GM19025 (cell line): ENCODE results near the gene COX4I1.

Experiments used
- ATAC-seq: cut with Tn5 transposase; IDR thresholded peaks from one replicate; pipeline ENCODE4 v1.9.1; 2021; ENCODE audit warnings: mild to moderate bottlenecking, low read depth, moderate library complexity; ENCODE audit not compliant: unreplicated experiment

COX4I1 gene

GRCh38 chr16:85838381-85838780 lies 38.9 kb downstream of the COX4I1 start:
- ATAC-seq: no peak

GRCh38 chr16:85838876-85839585 lies 39.5 kb downstream of the COX4I1 start:
- ATAC-seq: no peak

DNA sequence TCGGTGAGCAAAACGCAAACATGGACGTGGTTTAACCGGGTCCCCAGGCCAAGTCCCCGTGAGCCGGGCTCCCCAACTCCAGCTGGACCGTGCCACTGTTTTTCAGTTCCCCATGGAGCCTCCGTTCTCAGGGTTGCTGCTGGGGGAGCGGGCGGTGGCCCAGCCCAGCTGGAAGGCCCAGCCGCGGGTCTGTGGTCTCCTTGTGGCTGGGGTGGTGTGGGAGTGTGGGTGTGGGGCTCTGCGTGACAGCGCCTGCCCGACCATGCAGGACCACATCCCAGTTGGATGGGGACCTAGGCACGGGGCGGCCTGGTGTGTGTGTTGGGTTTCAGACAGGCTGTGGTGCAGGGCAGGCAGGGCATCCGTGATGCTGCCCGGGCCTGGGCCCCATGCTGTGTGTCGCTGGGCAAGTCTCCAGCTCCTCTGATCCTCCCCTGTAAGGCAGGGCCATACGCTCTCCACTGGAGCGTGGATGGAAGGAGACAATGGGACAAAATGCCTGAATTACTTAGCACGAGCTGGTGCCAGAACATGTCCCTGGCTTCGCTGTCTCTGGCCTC lies 40.3 kb downstream of the COX4I1 start:
- no peak for ATAC-seq

GRCh38 chr16:85840395-85840794 lies 40.9 kb downstream of the COX4I1 start:
- ATAC-seq: no peak

DNA sequence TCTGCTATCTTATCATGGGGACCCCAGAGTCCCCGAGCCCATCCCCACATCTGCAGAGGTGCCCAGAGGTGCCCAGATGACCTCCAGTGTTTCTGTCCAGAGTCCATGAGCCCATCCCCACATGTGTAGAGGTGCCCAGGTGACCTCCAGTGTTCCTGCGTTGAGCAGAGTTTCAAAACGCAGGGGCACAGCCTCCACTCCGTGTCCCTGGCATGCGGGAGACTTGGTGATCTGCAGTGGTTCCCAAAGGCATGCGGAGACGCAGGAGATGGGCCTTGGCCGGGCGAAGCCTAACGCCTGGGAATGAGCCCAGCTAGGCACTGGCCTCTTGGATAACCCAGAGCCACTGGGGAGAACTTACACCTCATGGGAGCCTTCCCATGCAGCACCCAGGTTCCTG lies 41.3 kb downstream of the COX4I1 start:
- ATAC-seq: no peak

DNA sequence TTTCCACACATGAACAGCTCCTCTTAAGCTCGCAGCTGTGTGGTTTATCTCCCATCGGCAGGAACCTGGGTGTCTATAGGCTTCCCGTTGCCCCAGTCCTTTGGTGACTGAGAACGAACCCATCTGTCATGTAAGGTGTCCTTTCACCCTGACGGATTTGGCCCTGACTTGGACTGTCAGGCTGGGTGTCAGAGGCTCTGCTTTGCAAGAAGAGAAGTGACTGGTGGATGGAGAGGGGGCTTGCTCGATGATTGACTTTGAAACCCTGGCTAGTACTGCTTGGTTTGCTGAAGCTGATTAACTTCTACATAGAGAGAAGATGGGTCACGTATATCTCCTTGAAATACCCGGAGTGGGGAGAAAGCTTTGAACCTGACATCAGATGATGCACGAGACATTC lies 42.9 kb downstream of the COX4I1 start:
- no peak for ATAC-seq

- ATAC-seq: no peak
Observed at GRCh38 chr16:85842848-85843247, 43.4 kb downstream of the COX4I1 start.

DNA sequence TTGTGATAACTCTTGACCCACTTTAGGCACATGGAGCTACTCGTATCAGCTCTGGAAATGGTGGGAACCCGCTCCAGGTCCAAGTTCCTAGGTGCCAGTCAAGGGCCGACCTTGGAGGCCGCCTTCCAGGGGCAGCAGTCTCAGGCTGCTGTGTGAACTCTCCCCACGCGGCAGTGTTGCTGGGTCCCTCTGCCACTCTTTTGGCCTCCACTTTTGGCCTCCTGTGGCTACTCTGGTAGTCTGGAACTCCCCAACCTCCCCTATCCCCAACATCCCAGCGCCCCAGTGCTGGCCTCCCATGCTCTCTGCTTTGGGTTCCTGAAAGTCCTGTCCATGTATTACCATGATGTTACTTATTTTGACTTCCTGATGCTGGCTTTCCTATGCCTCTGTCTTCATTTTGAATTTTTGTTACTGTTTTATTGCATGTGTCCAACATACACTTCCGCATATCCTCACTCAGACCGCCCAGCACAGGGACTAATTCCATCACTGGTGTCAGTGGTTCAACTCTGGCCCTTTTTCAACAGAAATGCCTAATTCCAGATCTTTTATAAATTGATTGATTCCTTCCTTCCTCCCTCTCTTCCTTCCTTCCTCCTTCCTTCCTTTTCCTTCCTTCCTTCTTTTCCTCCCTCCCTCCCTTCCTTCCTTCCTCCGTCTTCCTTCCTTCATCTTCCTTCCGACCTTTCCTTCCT lies 44.1 kb downstream of the COX4I1 start:
- ATAC-seq: no peak

- ATAC-seq: no peak
Observed at GRCh38 chr16:85844169-85844481, 44.6 kb downstream of the COX4I1 start.

- ATAC-seq: no peak
Observed at GRCh38 chr16:85844786-85845185, 45.3 kb downstream of the COX4I1 start.

- no peak for ATAC-seq
Observed at GRCh38 chr16:85845266-85845665, 45.8 kb downstream of the COX4I1 start.

DNA sequence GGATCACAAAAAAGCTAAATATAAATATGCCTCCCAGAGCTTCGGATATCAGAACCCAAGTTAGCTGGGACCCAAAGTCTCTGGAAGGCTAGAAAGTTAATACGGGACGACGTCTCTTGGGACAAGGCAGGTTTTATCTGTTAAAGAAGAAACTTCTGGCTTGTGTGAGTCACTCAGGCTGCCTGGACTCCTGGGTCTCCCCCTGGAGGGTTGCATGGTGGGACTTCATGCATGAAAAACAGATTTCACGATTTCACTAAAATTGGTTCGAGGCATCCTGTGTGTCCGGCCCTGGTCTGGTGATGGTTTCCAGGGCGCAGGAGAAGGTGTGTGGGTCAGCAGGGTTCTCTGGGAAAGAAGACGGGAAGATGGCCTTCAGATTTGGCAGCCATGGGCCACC lies 47.0 kb downstream of the COX4I1 start:
- ATAC-seq: no peak

- ATAC-seq: no peak
Observed at GRCh38 chr16:85847036-85847435, 47.5 kb downstream of the COX4I1 start.

DNA sequence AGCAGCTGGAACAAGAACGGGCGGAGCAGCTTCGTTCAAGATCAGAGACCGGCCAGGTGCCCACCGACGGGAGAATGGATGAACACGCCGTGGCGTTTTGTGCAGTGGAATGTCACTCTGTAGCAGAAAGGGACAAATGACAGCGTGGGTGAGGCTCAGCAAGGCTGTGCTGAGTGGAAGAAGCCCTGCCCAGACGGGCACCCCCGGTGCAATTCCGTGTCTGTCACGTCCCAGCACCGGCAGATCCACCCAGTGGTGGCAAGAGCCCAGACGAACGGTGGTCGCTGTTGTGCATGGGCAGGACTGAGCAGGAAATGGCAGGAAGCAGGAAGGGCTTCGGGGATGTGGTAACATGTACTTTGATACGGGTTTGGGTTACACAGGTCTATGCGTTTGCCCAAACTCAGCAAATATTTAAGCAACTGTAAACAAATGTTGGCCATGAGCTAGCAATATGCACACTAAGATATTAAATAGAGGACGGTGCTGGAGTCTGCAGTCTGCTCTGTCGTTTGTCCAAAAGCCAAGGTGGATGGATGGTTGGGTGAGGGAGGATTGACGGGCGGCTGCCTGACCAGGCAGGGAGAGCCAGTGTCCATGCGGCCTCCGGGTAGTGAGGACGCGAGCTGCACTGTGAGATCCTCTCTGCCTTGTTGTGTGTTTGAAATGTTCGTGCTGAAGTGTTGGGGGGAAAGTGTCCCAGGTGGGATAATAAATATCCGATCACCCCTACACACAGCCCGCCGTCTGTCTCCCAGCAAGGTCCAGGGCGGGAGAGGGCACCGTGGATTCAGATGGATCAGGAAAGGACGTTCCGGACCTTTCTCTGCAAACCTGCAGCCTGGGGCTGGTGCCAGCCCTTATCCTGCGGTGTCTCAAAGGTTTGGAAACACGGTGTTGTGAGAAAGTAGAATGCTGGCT lies 48.4 kb downstream of the COX4I1 start:
- no peak for ATAC-seq

- no peak for ATAC-seq
Observed at GRCh38 chr16:85848986-85849385, 49.5 kb downstream of the COX4I1 start.

DNA sequence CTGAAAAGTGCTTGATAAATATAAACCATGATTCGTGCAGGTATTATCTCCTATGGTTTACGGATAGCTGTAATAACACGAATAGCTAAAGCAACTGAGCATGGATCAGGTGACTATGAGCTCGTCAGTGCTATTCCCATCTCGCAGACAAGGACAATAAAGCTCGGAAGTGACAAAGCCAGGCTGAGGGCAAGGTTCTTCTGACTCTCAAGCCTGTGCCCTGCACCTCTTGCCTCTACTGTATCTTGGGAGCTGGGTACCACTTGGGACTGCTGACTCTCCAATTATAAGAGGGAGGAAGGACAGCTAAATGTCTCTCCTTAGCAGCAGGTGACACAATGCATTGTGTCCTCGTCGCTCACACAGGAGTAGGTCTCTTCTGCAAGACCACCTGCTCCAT lies 49.9 kb downstream of the COX4I1 start:
- ATAC-seq: no peak

- no peak for ATAC-seq
Observed at GRCh38 chr16:85850344-85850880, 50.9 kb downstream of the COX4I1 start.

GRCh38 chr16:85851034-85851785 lies 51.7 kb downstream of the COX4I1 start:
- ATAC-seq: no peak

GRCh38 chr16:85853547-85854545 lies 54.4 kb downstream of the COX4I1 start:
- ATAC-seq: no peak
